Measurements from ENCODE around the gene MTM1.
A peak's percentile ranks its signal among the peaks of the same experiment; 100 is the strongest.

Gene MTM1

GRCh38 chrX:150680974-150681373, 112.6 kb downstream of the MTM1 start:
- no peak overlapping the region for H3K27ac ChIP-seq
- TF ChIP-seq, protein P1, sequence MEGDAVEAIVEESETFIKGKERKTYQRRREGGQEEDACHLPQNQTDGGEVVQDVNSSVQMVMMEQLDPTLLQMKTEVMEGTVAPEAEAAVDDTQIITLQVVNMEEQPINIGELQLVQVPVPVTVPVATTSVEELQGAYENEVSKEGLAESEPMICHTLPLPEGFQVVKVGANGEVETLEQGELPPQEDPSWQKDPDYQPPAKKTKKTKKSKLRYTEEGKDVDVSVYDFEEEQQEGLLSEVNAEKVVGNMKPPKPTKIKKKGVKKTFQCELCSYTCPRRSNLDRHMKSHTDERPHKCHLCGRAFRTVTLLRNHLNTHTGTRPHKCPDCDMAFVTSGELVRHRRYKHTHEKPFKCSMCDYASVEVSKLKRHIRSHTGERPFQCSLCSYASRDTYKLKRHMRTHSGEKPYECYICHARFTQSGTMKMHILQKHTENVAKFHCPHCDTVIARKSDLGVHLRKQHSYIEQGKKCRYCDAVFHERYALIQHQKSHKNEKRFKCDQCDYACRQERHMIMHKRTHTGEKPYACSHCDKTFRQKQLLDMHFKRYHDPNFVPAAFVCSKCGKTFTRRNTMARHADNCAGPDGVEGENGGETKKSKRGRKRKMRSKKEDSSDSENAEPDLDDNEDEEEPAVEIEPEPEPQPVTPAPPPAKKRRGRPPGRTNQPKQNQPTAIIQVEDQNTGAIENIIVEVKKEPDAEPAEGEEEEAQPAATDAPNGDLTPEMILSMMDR (conservative IDR thresholded peaks at IDR 0.05; ENCODE audit: low read depth) = peak; percentile 39
- ChIA-PET CTCF (interaction anchor here (0.6 kb wide), 1 partner anchor 563 kb away, joined by 4 read pairs; no protein-coding TSS in a partner anchor), POLR2A (ENCODE audit: low non-redundant PET) (no interaction called here)
- DNase-seq (ENCODE audit: low spot score) = peak; percentile 27

DNA sequence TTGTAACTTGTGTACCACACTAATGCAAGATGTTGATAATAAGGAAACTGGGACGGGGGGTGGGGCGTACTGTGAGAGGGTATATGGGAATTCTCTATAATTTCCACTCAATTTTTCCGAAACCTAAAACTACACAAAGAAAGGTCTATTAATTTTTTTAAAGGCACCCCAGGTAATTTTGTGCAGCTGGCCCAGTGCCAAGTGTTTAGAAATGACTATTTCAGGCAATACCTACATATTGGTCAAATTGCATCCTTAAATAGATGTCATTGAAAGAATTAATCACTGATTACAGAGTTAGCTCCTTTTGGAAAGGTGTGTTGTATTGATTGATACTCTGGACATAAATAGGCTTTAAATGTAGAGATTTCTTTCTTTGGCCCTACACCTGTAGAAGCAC, 114.7 kb downstream of the MTM1 start:
- no peak for DNase-seq (ENCODE audit: low spot score)
- POLR2A ChIA-PET (ENCODE audit: low non-redundant PET) = no interaction called here
- CTCF ChIA-PET = interaction anchor here (0.5 to 1.5 kb wide), 8 partner anchors 10 to 1171 kb away, joined by 3 to 11 read pairs (median 4); partner anchors contain the start of gene MTMR1
- no peak overlapping the region for H3K27ac ChIP-seq
- TF ChIP-seq, protein P1 (conservative IDR thresholded peaks at IDR 0.05; ENCODE audit: low read depth) = no peak

- CTCF ChIA-PET = interaction anchor here (0.5 to 1.5 kb wide), 9 partner anchors 9 to 1171 kb away, joined by 3 to 11 read pairs (median 4); partner anchors contain the start of gene MTMR1
- no peak overlapping the region for H3K27ac ChIP-seq
- DNase-seq (ENCODE audit: low spot score) = peak; percentile 23
- TF ChIP-seq, protein P1 (conservative IDR thresholded peaks at IDR 0.05; ENCODE audit: low read depth) = peak; percentile 52
- POLR2A ChIA-PET (ENCODE audit: low non-redundant PET) = no interaction called here
These were observed 115.2 kb downstream of the MTM1 start for GRCh38 chrX:150683536-150684146.

- CTCF ChIA-PET = no interaction called here
- DNase-seq (ENCODE audit: low spot score) = peak; percentile 70
- H3K27ac ChIP-seq = peak overlapping the region; percentile 63
- POLR2A ChIA-PET (ENCODE audit: low non-redundant PET) = no interaction called here
- TF ChIP-seq, protein P1 (conservative IDR thresholded peaks at IDR 0.05; ENCODE audit: low read depth) = no peak
These were observed 120.6 kb downstream of the MTM1 start for GRCh38 chrX:150688911-150689451.

- H3K27ac ChIP-seq = peak overlapping the region; percentile 63; the same call in 1 of the 2 replicates
- TF ChIP-seq, protein P1 (conservative IDR thresholded peaks at IDR 0.05; ENCODE audit: low read depth) = no peak
- POLR2A ChIA-PET (ENCODE audit: low non-redundant PET) = interaction anchor here (0.6 kb wide), 1 partner anchor 750 kb away, joined by 3 read pairs; no protein-coding TSS in a partner anchor
- CTCF ChIA-PET = no interaction called here
- peak; percentile 46 for DNase-seq (ENCODE audit: low spot score)
These were observed 121.7 kb downstream of the MTM1 start for GRCh38 chrX:150690126-150690525.

- H3K27ac ChIP-seq = peak overlapping the region; percentile 97
- DNase-seq (ENCODE audit: low spot score) = no peak
- TF ChIP-seq, protein P1 (conservative IDR thresholded peaks at IDR 0.05; ENCODE audit: low read depth) = no peak
- ChIA-PET POLR2A (ENCODE audit: low non-redundant PET) (no interaction called here), CTCF (interaction anchor here (0.7 to 1.4 kb wide), 2 partner anchors 9 to 45 kb away, joined by 3 to 6 read pairs; no protein-coding TSS in a partner anchor)
These were observed 123.9 kb downstream of the MTM1 start for GRCh38 chrX:150692296-150692695.

Measured in RWPE1 (cell line).